Measurements from ENCODE around the gene FAM3C. TPM values are rescaled to one million over a fixed set of nuclear protein-coding genes. Genes with fewer than 3 reads are reported as not detected.
A peak's percentile ranks its signal among the peaks of the same experiment; 100 is the strongest.

FAM3C gene
- total and polyA plus RNA-seq, 2 donors (not counting 1 experiment from before 2014, with no cell fraction given): 38.7 to 75.4 TPM

GRCh38 chr7:121383235-121383910 is 12.7 kb downstream of the FAM3C start:
- Histone ChIP-seq H3K27ac (ENCODE audit: low read length in 2 of 2) (peak overlapping the region; percentile 96 to 99), H4K20me1 (ENCODE audit: control insufficient read depth, insufficient read depth, low read length, poor library complexity, severe bottlenecking) (no peaks in the 10 kb centered on the region), H3K9me3 (ENCODE audit: control extremely low read depth in 1 of 3, control insufficient read depth in 2 of 3, insufficient read depth in 1 of 3, low read length in 2 of 3) (no peaks in the 10 kb centered on the region), H3K4me3 (ENCODE audit: control extremely low read depth in 1 of 5, extremely low read depth in 1 of 5, insufficient read depth in 1 of 5, low read depth in 2 of 5, low read length in 4 of 5) (peak overlapping the region in 1 of 5 experiments; percentile 47), H3K79me2 (ENCODE audit: control insufficient read depth, insufficient read depth, low read length) (peaks cover 99% of the 10 kb centered on the region), H3K9ac (ENCODE audit: low read length) (peak overlapping the region; percentile 56), H3K36me3 (replicated peaks in 1 of 2; ENCODE audit: control extremely low read depth in 1 of 2, control insufficient read depth in 1 of 2, extremely low read depth in 1 of 2, insufficient read depth in 2 of 2, low read length in 1 of 2) (peaks cover 0 to 8% of the 10 kb centered on the region in 2 experiments), H3K4me2 (replicated peaks; ENCODE audit: low read depth, low read length, poor library complexity, severe bottlenecking) (peak overlapping the region; percentile 58), H3K27me3 (replicated peaks in 1 of 4; ENCODE audit: control extremely low read depth in 1 of 4, control insufficient read depth in 3 of 4, insufficient read depth in 4 of 4, low read length in 3 of 4) (no peaks in the 10 kb centered on the region), H3K4me1 (ENCODE audit: control insufficient read depth in 2 of 2, insufficient read depth in 2 of 2, low read length in 2 of 2) (peaks cover 83 to 92% of the 10 kb centered on the region in 2 donors), H2AFZ (ENCODE audit: insufficient read depth, low read depth, low read length, poor library complexity, severe bottlenecking) (no peak overlapping the region)
- Mint-ChIP-seq H3K27me3 (no peaks in the 10 kb centered on the region), H3K4me3 (peak overlapping the region; percentile 54), H3K9me3 (ENCODE audit: insufficient read depth) (no peaks in the 10 kb centered on the region), H3K4me1 (peaks cover 88% of the 10 kb centered on the region), H3K27ac (peak overlapping the region; percentile 96)
- WGBS (ENCODE audit: insufficient coverage): no CpG with 5 or more reads among the region's 2 CpGs
- no peak for DNase-seq
- ATAC-seq (ENCODE audit: low read depth): no peak
- intact Hi-C loops (cut with micrococcal nuclease): loop anchor here (1.0 kb wide), 1 partner anchor 11 kb away; no protein-coding TSS in a partner anchor
- CTCF ChIA-PET: interaction anchor here (0.7 to 6.2 kb wide), 8 partner anchors 8 to 164 kb away, joined by 3 to 43 read pairs (median 8); partner anchors contain the start of gene FAM3C
- TF ChIP-seq EZH2 (IDR thresholded peaks at IDR 0.05; ENCODE audit: borderline replicate concordance, insufficient read depth, low read depth, low read length, poor library complexity, severe bottlenecking) (no peak), CTCF (IDR thresholded peaks at IDR 0.05) (no peak)
- POLR2A ChIA-PET: interaction anchor here (0.8 to 2.9 kb wide), 3 partner anchors 12 to 15 kb away, joined by 3 to 17 read pairs (median 4); partner anchors contain the start of gene FAM3C

- TF ChIP-seq CTCF (IDR thresholded peaks at IDR 0.05) (no peak), EZH2 (IDR thresholded peaks at IDR 0.05; ENCODE audit: borderline replicate concordance, insufficient read depth, low read depth, low read length, poor library complexity, severe bottlenecking) (no peak)
These were observed 13.6 kb downstream of the FAM3C start for GRCh38 chr7:121382473-121382872.

More at GRCh38 chr7:121382473-121382872, 13.6 kb downstream of the FAM3C start:
- no peak for ATAC-seq (ENCODE audit: low read depth)
- intact Hi-C loops (cut with micrococcal nuclease): no loop called here
- Histone ChIP-seq H3K4me3 (ENCODE audit: control extremely low read depth in 1 of 5, extremely low read depth in 1 of 5, insufficient read depth in 1 of 5, low read depth in 2 of 5, low read length in 4 of 5) (peak overlapping the region in 1 of 5 experiments; percentile 47), H3K36me3 (replicated peaks in 1 of 2; ENCODE audit: control extremely low read depth in 1 of 2, control insufficient read depth in 1 of 2, extremely low read depth in 1 of 2, insufficient read depth in 2 of 2, low read length in 1 of 2) (peaks cover 0 to 17% of the 10 kb centered on the region in 2 experiments), H3K4me1 (ENCODE audit: control insufficient read depth in 2 of 2, insufficient read depth in 2 of 2, low read length in 2 of 2) (peaks cover 82 to 86% of the 10 kb centered on the region in 2 donors), H3K4me2 (replicated peaks; ENCODE audit: low read depth, low read length, poor library complexity, severe bottlenecking) (peak overlapping the region; percentile 58), H3K9ac (ENCODE audit: low read length) (peak overlapping the region; percentile 56), H3K27ac (ENCODE audit: low read length in 2 of 2) (peak overlapping the region; percentile 96 to 99), H3K9me3 (ENCODE audit: control extremely low read depth in 1 of 3, control insufficient read depth in 2 of 3, insufficient read depth in 1 of 3, low read length in 2 of 3) (peaks cover 0 to 4% (median 3%) of the 10 kb centered on the region in 3 donors), H4K20me1 (ENCODE audit: control insufficient read depth, insufficient read depth, low read length, poor library complexity, severe bottlenecking) (no peaks in the 10 kb centered on the region), H3K27me3 (replicated peaks in 1 of 4; ENCODE audit: control extremely low read depth in 1 of 4, control insufficient read depth in 3 of 4, insufficient read depth in 4 of 4, low read length in 3 of 4) (no peaks in the 10 kb centered on the region), H2AFZ (ENCODE audit: insufficient read depth, low read depth, low read length, poor library complexity, severe bottlenecking) (no peak overlapping the region), H3K79me2 (ENCODE audit: control insufficient read depth, insufficient read depth, low read length) (peaks cover 99% of the 10 kb centered on the region)
- Mint-ChIP-seq H3K4me1 (peaks cover 84% of the 10 kb centered on the region), H3K4me3 (peak overlapping the region; percentile 54), H3K9me3 (ENCODE audit: insufficient read depth) (no peaks in the 10 kb centered on the region), H3K27me3 (no peaks in the 10 kb centered on the region), H3K27ac (peak overlapping the region; percentile 96)
- POLR2A ChIA-PET: interaction anchor here (1.2 to 2.9 kb wide), 2 partner anchors 13 kb away, joined by 4 to 17 read pairs; partner anchors contain the start of gene FAM3C
- DNase-seq: peak; percentile 60
- CTCF ChIA-PET: interaction anchor here (1.0 to 6.2 kb wide), 8 partner anchors 9 to 166 kb away, joined by 3 to 43 read pairs (median 8); partner anchors contain the start of gene FAM3C

All from B cell (primary cell).